ENCODE results near the gene ARHGAP26. TPM values are rescaled to one million over a fixed set of nuclear protein-coding genes. Genes with fewer than 3 reads are reported as not detected.

The ARHGAP26 gene
- total and polyA plus RNA-seq, 4 experiments from 2014 or later: 2.0 to 22.7 (median 17.3) TPM

GRCh38 chr5:142979636-142980035, 209.5 kb downstream of the ARHGAP26 start:
- no peak for DNase-seq
- Mint-ChIP-seq H3K4me3 (peak overlapping the region in 2 of 8 donors; percentile 2 to 23), H3K9me3 (peaks cover 0 to 2% (median 0%) of the 10 kb centered on the region in 8 donors), H3K27me3 (no peaks in the 10 kb centered on the region), H3K4me1 (peaks cover 46 to 93% (median 66%) of the 10 kb centered on the region in 4 donors), H3K36me3 (peaks cover 0 to 4% of the 10 kb centered on the region in 2 donors), H3K27ac (peak overlapping the region in 5 of 7 donors; percentile 19 to 91 (median 69))
- no peaks in the 10 kb centered on the region for H3K36me3 ChIP-seq (ENCODE audit: insufficient read depth, low read length)
- intact Hi-C loops (cut with micrococcal nuclease): no loop called here
- no peak overlapping the region for H3K27ac ChIP-seq (ENCODE audit: low read depth, low read length)
- no peaks in the 10 kb centered on the region for H3K9me3 ChIP-seq (ENCODE audit: control insufficient read depth in 1 of 2, low read length in 2 of 2)
- ChIA-PET CTCF (ENCODE audit: partially characterized antibody) (interaction anchor here (1.6 kb wide), 1 partner anchor 23 kb away, joined by 9 read pairs; no protein-coding TSS in a partner anchor), POLR2A (ENCODE audit: partially characterized antibody) (interaction anchor here (1.4 to 10.6 kb wide), 3 partner anchors 19 to 242 kb away, joined by 4 to 112 read pairs (median 5); no protein-coding TSS in a partner anchor)
- peaks cover 67% of the 10 kb centered on the region for H3K4me1 ChIP-seq (ENCODE audit: insufficient read depth, low read length)
- H3K4me3 ChIP-seq (ENCODE audit: low read length in 2 of 2): no peak overlapping the region
- no peaks in the 10 kb centered on the region for H3K27me3 ChIP-seq (ENCODE audit: insufficient read depth, low read length)

GRCh38 chr5:142981475-142981874, 211.3 kb downstream of the ARHGAP26 start:
- Mint-ChIP-seq H3K27me3 (no peaks in the 10 kb centered on the region), H3K36me3 (no peaks in the 10 kb centered on the region), H3K9me3 (peaks cover 0 to 3% (median under 1%) of the 10 kb centered on the region in 8 donors), H3K4me1 (peaks cover 44 to 84% (median 65%) of the 10 kb centered on the region in 4 donors), H3K27ac (peak overlapping the region; percentile 19 to 94 (median 94)), H3K4me3 (peak overlapping the region in 6 of 8 donors; percentile 5 to 85 (median 60))
- intact Hi-C loops (cut with micrococcal nuclease): no loop called here
- POLR2A ChIA-PET (ENCODE audit: partially characterized antibody): interaction anchor here (1.3 to 10.6 kb wide), 4 partner anchors 9 to 422 kb away, joined by 5 to 112 read pairs (median 7); partner anchors contain the start of gene NR3C1
- Histone ChIP-seq H3K9me3 (ENCODE audit: control insufficient read depth in 1 of 2, low read length in 2 of 2) (no peaks in the 10 kb centered on the region), H3K27me3 (ENCODE audit: insufficient read depth, low read length) (no peaks in the 10 kb centered on the region), H3K4me3 (ENCODE audit: low read length in 2 of 2) (no peak overlapping the region), H3K4me1 (ENCODE audit: insufficient read depth, low read length) (peaks cover 60% of the 10 kb centered on the region), H3K36me3 (ENCODE audit: insufficient read depth, low read length) (no peaks in the 10 kb centered on the region), H3K27ac (ENCODE audit: low read depth, low read length) (no peak overlapping the region)
- DNase-seq: no peak
- CTCF ChIA-PET (ENCODE audit: partially characterized antibody): interaction anchor here (1.6 to 2.4 kb wide), 2 partner anchors 16 to 21 kb away, joined by 4 to 15 read pairs; no protein-coding TSS in a partner anchor

- peak overlapping the region; percentile 19 to 94 (median 94) for H3K27ac Mint-ChIP-seq
- H3K4me3 Mint-ChIP-seq: peak overlapping the region in 6 of 8 donors; percentile 15 to 85 (median 60)
- H3K9me3 Mint-ChIP-seq: peaks cover 0 to 7% (median 2%) of the 10 kb centered on the region in 8 donors
- no peak for DNase-seq
- H3K27me3 Mint-ChIP-seq: no peaks in the 10 kb centered on the region
- H3K4me3 ChIP-seq (ENCODE audit: low read length in 2 of 2): no peak overlapping the region
- no peaks in the 10 kb centered on the region for H3K36me3 Mint-ChIP-seq
- H3K9me3 ChIP-seq (ENCODE audit: control insufficient read depth in 1 of 2, low read length in 2 of 2): no peaks in the 10 kb centered on the region
- intact Hi-C loops (cut with micrococcal nuclease): no loop called here
- H3K4me1 Mint-ChIP-seq: peaks cover 40 to 82% (median 61%) of the 10 kb centered on the region in 4 donors
- no peaks in the 10 kb centered on the region for H3K27me3 ChIP-seq (ENCODE audit: insufficient read depth, low read length)
- H3K36me3 ChIP-seq (ENCODE audit: insufficient read depth, low read length): no peaks in the 10 kb centered on the region
- H3K27ac ChIP-seq (ENCODE audit: low read depth, low read length): no peak overlapping the region
- ChIA-PET POLR2A (ENCODE audit: partially characterized antibody) (interaction anchor here (0.9 to 10.6 kb wide), 6 partner anchors 8 to 422 kb away, joined by 3 to 112 read pairs (median 6); partner anchors contain the start of gene NR3C1), CTCF (ENCODE audit: partially characterized antibody) (interaction anchor here (1.6 to 2.4 kb wide), 2 partner anchors 15 to 21 kb away, joined by 4 to 15 read pairs; no protein-coding TSS in a partner anchor)
- H3K4me1 ChIP-seq (ENCODE audit: insufficient read depth, low read length): peaks cover 53% of the 10 kb centered on the region
These were observed 212.0 kb downstream of the ARHGAP26 start for GRCh38 chr5:142981886-142982820.

GRCh38 chr5:142982821-142983200, 212.6 kb downstream of the ARHGAP26 start:
- Histone ChIP-seq H3K36me3 (ENCODE audit: insufficient read depth, low read length) (no peaks in the 10 kb centered on the region), H3K27ac (ENCODE audit: low read depth, low read length) (no peak overlapping the region), H3K4me3 (ENCODE audit: low read length in 2 of 2) (no peak overlapping the region), H3K9me3 (ENCODE audit: control insufficient read depth in 1 of 2, low read length in 2 of 2) (no peaks in the 10 kb centered on the region), H3K27me3 (ENCODE audit: insufficient read depth, low read length) (no peaks in the 10 kb centered on the region), H3K4me1 (ENCODE audit: insufficient read depth, low read length) (peaks cover 47% of the 10 kb centered on the region)
- Mint-ChIP-seq H3K27me3 (no peaks in the 10 kb centered on the region), H3K4me3 (no peak overlapping the region), H3K9me3 (peaks cover 0 to 8% (median 2%) of the 10 kb centered on the region in 8 donors), H3K36me3 (no peaks in the 10 kb centered on the region), H3K27ac (peak overlapping the region; percentile 15 to 83 (median 50)), H3K4me1 (peaks cover 36 to 75% (median 55%) of the 10 kb centered on the region in 4 donors)
- ChIA-PET CTCF (ENCODE audit: partially characterized antibody) (interaction anchor here (2.4 kb wide), 1 partner anchor 20 kb away, joined by 15 read pairs; no protein-coding TSS in a partner anchor), POLR2A (ENCODE audit: partially characterized antibody) (interaction anchor here (0.9 to 10.6 kb wide), 5 partner anchors 8 to 421 kb away, joined by 3 to 112 read pairs (median 6); partner anchors contain the start of gene NR3C1)
- DNase-seq: no peak
- intact Hi-C loops (cut with micrococcal nuclease): no loop called here

- Histone ChIP-seq H3K36me3 (ENCODE audit: insufficient read depth, low read length) (no peaks in the 10 kb centered on the region), H3K9me3 (ENCODE audit: control insufficient read depth in 1 of 2, low read length in 2 of 2) (no peaks in the 10 kb centered on the region), H3K27ac (ENCODE audit: low read depth, low read length) (no peak overlapping the region), H3K4me1 (ENCODE audit: insufficient read depth, low read length) (peaks cover 37% of the 10 kb centered on the region), H3K27me3 (ENCODE audit: insufficient read depth, low read length) (no peaks in the 10 kb centered on the region), H3K4me3 (ENCODE audit: low read length in 2 of 2) (no peak overlapping the region)
- Mint-ChIP-seq H3K36me3 (peaks cover 6 to 9% of the 10 kb centered on the region in 2 donors), H3K9me3 (peaks cover 0 to 16% (median 11%) of the 10 kb centered on the region in 8 donors), H3K27me3 (no peaks in the 10 kb centered on the region), H3K27ac (peak overlapping the region; percentile 7 to 85 (median 57)), H3K4me3 (peak overlapping the region in 1 of 8 donors; percentile 29), H3K4me1 (peaks cover 31 to 63% (median 48%) of the 10 kb centered on the region in 4 donors)
- ChIA-PET CTCF (ENCODE audit: partially characterized antibody) (interaction anchor here (1.0 to 1.9 kb wide), 4 partner anchors 9 to 19 kb away, joined by 3 to 7 read pairs (median 4); no protein-coding TSS in a partner anchor), POLR2A (ENCODE audit: partially characterized antibody) (interaction anchor here (2.1 kb wide), 1 partner anchor 19 kb away, joined by 14 read pairs; no protein-coding TSS in a partner anchor)
- intact Hi-C loops (cut with micrococcal nuclease): no loop called here
- no peak for DNase-seq
These were observed 213.8 kb downstream of the ARHGAP26 start for GRCh38 chr5:142984011-142984410.

- no peaks in the 10 kb centered on the region for H3K27me3 Mint-ChIP-seq
These were observed 214.3 kb downstream of the ARHGAP26 start for GRCh38 chr5:142984525-142984924.

More at GRCh38 chr5:142984525-142984924, 214.3 kb downstream of the ARHGAP26 start:
- peaks cover 30 to 58% (median 45%) of the 10 kb centered on the region in 4 donors for H3K4me1 Mint-ChIP-seq
- H3K4me3 Mint-ChIP-seq: peak overlapping the region in 1 of 8 donors; percentile 0
- H3K27ac Mint-ChIP-seq: peak overlapping the region in 4 of 7 donors; percentile 2 to 37 (median 6)
- no peak overlapping the region for H3K4me3 ChIP-seq (ENCODE audit: low read length in 2 of 2)
- H3K27me3 ChIP-seq (ENCODE audit: insufficient read depth, low read length): no peaks in the 10 kb centered on the region
- intact Hi-C loops (cut with micrococcal nuclease): no loop called here
- H3K36me3 ChIP-seq (ENCODE audit: insufficient read depth, low read length): no peaks in the 10 kb centered on the region
- H3K27ac ChIP-seq (ENCODE audit: low read depth, low read length): no peak overlapping the region
- ChIA-PET CTCF (ENCODE audit: partially characterized antibody) (interaction anchor here (0.9 to 1.9 kb wide), 5 partner anchors 9 to 1158 kb away, joined by 3 to 7 read pairs (median 3); no protein-coding TSS in a partner anchor), POLR2A (ENCODE audit: partially characterized antibody) (interaction anchor here (0.6 to 2.1 kb wide), 2 partner anchors 11 to 18 kb away, joined by 3 to 14 read pairs; no protein-coding TSS in a partner anchor)
- DNase-seq: no peak
- no peaks in the 10 kb centered on the region for H3K9me3 ChIP-seq (ENCODE audit: control insufficient read depth in 1 of 2, low read length in 2 of 2)
- H3K36me3 Mint-ChIP-seq: peaks cover 9 to 10% of the 10 kb centered on the region in 2 donors
- peaks cover 37% of the 10 kb centered on the region for H3K4me1 ChIP-seq (ENCODE audit: insufficient read depth, low read length)
- peaks cover 0 to 21% (median 16%) of the 10 kb centered on the region in 8 donors for H3K9me3 Mint-ChIP-seq
